Measurements from ENCODE around the gene GRPEL2. TPM values are rescaled to one million over a fixed set of nuclear protein-coding genes. Genes with fewer than 3 reads are reported as not detected.

Gene GRPEL2
- total and polyA plus RNA-seq, 2 donors (not counting 3 experiments of a cell fraction or from before 2014, with no cell fraction given): 7.6 to 32.5 TPM

GRCh38 chr5:149314571-149315111, 30.7 kb upstream of the GRPEL2 start:
- DNase-seq (ENCODE audit: low read depth, low spot score): no peak
- no TSS peak for BruUV-seq (replicated peaks)
- dilution Hi-C loops (cut with MboI; ENCODE audit: extremely low pct_ligation_motif_present, low sequenced_read_pairs): no loop called here

More at GRCh38 chr5:149314571-149315111, 30.7 kb upstream of the GRPEL2 start:
- Histone ChIP-seq H4K20me1 (replicated peaks; ENCODE audit: control insufficient read depth, extremely low read depth, insufficient read depth, low read length) (no peaks in the 10 kb centered on the region), H3K4me2 (ENCODE audit: insufficient read depth, low read length) (no peak overlapping the region), H3K79me2 (ENCODE audit: control insufficient read depth, insufficient read depth, low read length) (no peaks in the 10 kb centered on the region), H3K4me3 (replicated peaks in 1 of 3; ENCODE audit: insufficient read depth in 1 of 3, low read depth in 1 of 3, low read length in 3 of 3) (no peak overlapping the region), H3K9me3 (replicated peaks; ENCODE audit: control insufficient read depth, insufficient read depth, low read length) (no peaks in the 10 kb centered on the region), H2AFZ (ENCODE audit: low read depth, low read length) (no peak overlapping the region), H3K4me1 (ENCODE audit: control insufficient read depth, extremely low read depth, insufficient read depth, low read length) (peaks cover 21% of the 10 kb centered on the region), H3K27ac (ENCODE audit: insufficient read depth, low read depth, low read length) (no peak overlapping the region), H3K9ac (replicated peaks; ENCODE audit: extremely low read depth, insufficient read depth, low read length) (no peak overlapping the region), H3K9me1 (replicated peaks; ENCODE audit: control insufficient read depth, extremely low read depth, insufficient read depth, low read length) (no peaks in the 10 kb centered on the region), H3K27me3 (ENCODE audit: control insufficient read depth in 2 of 2, insufficient read depth in 2 of 2, low read length in 2 of 2) (no peaks in the 10 kb centered on the region), H3K36me3 (ENCODE audit: control insufficient read depth in 2 of 2, extremely low read depth in 1 of 2, insufficient read depth in 2 of 2, low read length in 2 of 2) (peaks cover 0 to 4% of the 10 kb centered on the region in 2 experiments)
- intact Hi-C loops (cut with micrococcal nuclease): loop anchor here (5.0 kb wide), 1 partner anchor 33 kb away; the partner anchor contains the start of gene GRPEL2
- TF ChIP-seq FOS (IDR thresholded peaks at IDR 0.05; ENCODE audit: borderline replicate concordance, insufficient read depth, low read length): no peak
- TF ChIP-seq MAX (IDR thresholded peaks at IDR 0.05; ENCODE audit: insufficient read depth, insufficient read length): no peak
- TF ChIP-seq EZH2 (IDR thresholded peaks at IDR 0.05; ENCODE audit: borderline replicate concordance, low read depth, low read length, severe bottlenecking): no peak
- TF ChIP-seq MYC (IDR thresholded peaks at IDR 0.05; ENCODE audit: low read depth, low read length): no peak
- no peak for TF ChIP-seq POLR2A (IDR thresholded peaks at IDR 0.05; ENCODE audit: low read depth, low read length)
- TF ChIP-seq POLR2AphosphoS5 (IDR thresholded peaks at IDR 0.05; ENCODE audit: insufficient read depth, low read depth, low read length): no peak
- TF ChIP-seq GATA2 (IDR thresholded peaks at IDR 0.05; ENCODE audit: insufficient read depth, insufficient read length, low read depth, low read length): no peak
- TF ChIP-seq JUN (IDR thresholded peaks at IDR 0.05; ENCODE audit: borderline replicate concordance, insufficient read depth, insufficient read length, low read depth): no peak
- no peak for TF ChIP-seq CTCF (IDR thresholded peaks at IDR 0.05; ENCODE audit: extremely low read depth in 1 of 2, insufficient read depth in 1 of 2, low read depth in 1 of 2, low read length in 2 of 2)
- POLR2A ChIA-PET: no interaction called here
- CTCF ChIA-PET: interaction anchor here (1.5 to 3.2 kb wide), 6 partner anchors 26 to 57 kb away, joined by 4 to 14 read pairs (median 6); partner anchors contain the start of gene PCYOX1L
- FAIRE-seq: no peak
